GM18867 (cell line): Measurements from ENCODE around the gene ACTR5.
"Not testable (repeated sequence)": the region's sequence is repeated elsewhere in the genome, so short reads cannot be mapped to it uniquely, and the experiment has no call there.

ENCODE experiments used
- ATAC-seq: cut with Tn5 transposase; IDR thresholded peaks from one replicate; pipeline ENCODE4 v1.9.1; 2021; ENCODE audit warnings: mild to moderate bottlenecking, moderate library complexity; ENCODE audit not compliant: unreplicated experiment

ACTR5 gene

GRCh38 chr20:38764567-38765318 lies 16.5 kb downstream of the ACTR5 start:
- no peak for ATAC-seq

- no peak for ATAC-seq
These were observed 17.8 kb downstream of the ACTR5 start for GRCh38 chr20:38766071-38766470.

- ATAC-seq, result no peak
These were observed 21.4 kb downstream of the ACTR5 start for GRCh38 chr20:38769376-38770295.

GRCh38 chr20:38770546-38770945 lies 22.3 kb downstream of the ACTR5 start:
- ATAC-seq, result no peak

GRCh38 chr20:38770970-38771369 lies 22.7 kb downstream of the ACTR5 start:
- ATAC-seq, result no peak

GRCh38 chr20:38771621-38772020 lies 23.4 kb downstream of the ACTR5 start:
- ATAC-seq, result no peak

GRCh38 chr20:38774167-38774566 lies 25.9 kb downstream of the ACTR5 start:
- ATAC-seq, result no peak

- peak; percentile 63 for ATAC-seq
These were observed 28.1 kb downstream of the ACTR5 start for GRCh38 chr20:38776363-38776762.

- no peak for ATAC-seq
These were observed 31.2 kb downstream of the ACTR5 start for GRCh38 chr20:38779247-38780097.

- ATAC-seq, result no peak
These were observed 34.0 kb downstream of the ACTR5 start for GRCh38 chr20:38782275-38782674.

- ATAC-seq, result no peak
These were observed 39.6 kb downstream of the ACTR5 start for GRCh38 chr20:38787870-38788269.

GRCh38 chr20:38789503-38790199 lies 41.4 kb downstream of the ACTR5 start:
- no peak for ATAC-seq

GRCh38 chr20:38790200-38791053 lies 42.2 kb downstream of the ACTR5 start:
- no peak for ATAC-seq

- ATAC-seq, result no peak
These were observed 43.0 kb downstream of the ACTR5 start for GRCh38 chr20:38791291-38791690.

- ATAC-seq, result no peak
These were observed 43.7 kb downstream of the ACTR5 start for GRCh38 chr20:38791940-38792339.

GRCh38 chr20:38794057-38794456 lies 45.8 kb downstream of the ACTR5 start:
- ATAC-seq, result not testable (repeated sequence)

- no peak for ATAC-seq
These were observed 50.0 kb downstream of the ACTR5 start for GRCh38 chr20:38798266-38798665.

GRCh38 chr20:38799203-38799602 lies 50.9 kb downstream of the ACTR5 start:
- no peak for ATAC-seq

- no peak for ATAC-seq
These were observed 52.6 kb downstream of the ACTR5 start for GRCh38 chr20:38800882-38801281.

GRCh38 chr20:38804221-38804620 lies 56.0 kb downstream of the ACTR5 start:
- no peak for ATAC-seq
